Activated T-helper 9 cell treated with anti-CD3 and anti-CD28 coated beads, Interleukin-2, amount 50 U/mL, for 16 hours (primary cell): ENCODE results near the gene STK38.
"Not testable (repeated sequence)": the region's sequence is repeated elsewhere in the genome, so short reads cannot be mapped to it uniquely, and the experiment has no call there.

Experiments used
- DNase-seq: peaks from one replicate; pipeline ENCODE4 v3.0.0-alpha.2; 2020; ENCODE audit warnings: low read depth

Gene STK38

DNA sequence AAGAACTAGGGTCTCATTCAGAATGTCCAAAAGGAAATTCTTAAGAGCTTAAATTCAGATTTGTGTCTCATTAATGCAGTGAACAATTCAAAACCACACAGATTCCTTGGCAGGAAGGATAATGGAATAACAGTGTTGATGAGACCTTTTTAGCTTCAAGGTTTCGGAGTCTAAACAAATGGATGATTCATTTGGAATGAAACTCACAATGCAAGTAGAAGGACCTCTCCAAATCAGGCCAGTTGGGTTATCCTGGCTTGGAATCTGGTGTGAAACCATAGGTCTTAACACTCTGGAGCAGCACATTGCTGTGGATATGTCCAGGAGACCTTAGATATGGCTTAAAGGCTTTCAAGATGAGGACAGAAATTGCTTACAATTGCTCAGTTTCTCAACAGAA is 59.6 kb downstream of the STK38 start:
- no peak for DNase-seq

DNA sequence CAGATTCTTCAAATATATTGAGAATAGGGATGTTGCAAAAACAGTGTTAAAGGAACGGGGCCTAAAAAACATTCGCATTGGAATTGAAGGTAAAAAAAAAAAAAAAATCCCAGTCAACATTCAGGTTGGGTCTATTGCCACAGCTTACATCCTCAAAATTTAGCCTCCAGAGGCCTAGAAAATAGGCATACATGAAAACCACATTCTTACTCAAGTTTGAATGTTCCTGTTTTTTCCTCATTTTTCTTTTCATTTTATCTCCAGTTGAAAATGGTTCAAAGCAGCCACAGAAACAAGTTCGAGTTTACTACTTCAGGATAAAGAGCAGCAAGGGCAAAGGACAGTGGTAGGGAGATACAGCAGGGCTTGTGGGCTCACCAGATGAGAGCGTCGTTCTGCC is 62.5 kb downstream of the STK38 start:
- no peak for DNase-seq

DNA sequence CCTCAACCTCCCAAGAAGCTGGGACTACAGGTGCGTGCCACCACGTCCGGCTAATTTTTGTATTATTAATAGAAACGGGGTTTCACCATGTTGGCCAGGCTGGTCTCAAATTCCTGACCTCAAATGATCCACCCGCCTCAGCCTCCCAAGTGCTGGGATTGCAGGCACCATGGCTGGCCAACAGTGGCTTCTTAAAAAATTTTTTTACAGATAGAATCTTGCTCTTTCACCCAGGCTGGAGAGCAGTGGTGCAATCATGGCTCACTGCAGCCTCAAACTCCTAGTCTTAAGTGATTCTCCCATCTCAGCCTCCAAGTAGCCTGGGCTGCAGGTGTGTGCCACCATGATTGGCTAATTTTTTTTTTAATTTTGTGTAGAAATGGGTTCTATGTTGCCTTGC is 64.0 kb downstream of the STK38 start:
- DNase-seq, result not testable (repeated sequence)

DNA sequence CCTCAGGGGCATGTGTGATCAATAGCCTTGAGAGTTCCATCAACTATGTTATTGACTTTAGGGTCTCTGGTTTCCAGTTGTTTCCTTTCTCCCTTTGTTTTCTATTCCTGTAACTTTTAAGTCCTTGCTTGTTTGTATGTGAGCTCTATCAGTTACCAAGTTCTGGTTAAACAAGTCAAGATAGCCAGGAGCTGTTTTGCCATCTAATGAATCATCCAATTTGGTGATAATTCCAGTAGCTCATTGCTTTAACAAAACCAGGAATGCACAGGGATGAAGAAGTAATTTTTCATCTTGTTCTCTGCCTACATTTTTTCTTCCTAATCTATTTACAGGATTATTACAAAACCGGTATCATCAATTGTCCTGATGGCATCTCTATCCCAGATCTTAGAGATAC is 68.0 kb downstream of the STK38 start:
- DNase-seq, result no peak

DNA sequence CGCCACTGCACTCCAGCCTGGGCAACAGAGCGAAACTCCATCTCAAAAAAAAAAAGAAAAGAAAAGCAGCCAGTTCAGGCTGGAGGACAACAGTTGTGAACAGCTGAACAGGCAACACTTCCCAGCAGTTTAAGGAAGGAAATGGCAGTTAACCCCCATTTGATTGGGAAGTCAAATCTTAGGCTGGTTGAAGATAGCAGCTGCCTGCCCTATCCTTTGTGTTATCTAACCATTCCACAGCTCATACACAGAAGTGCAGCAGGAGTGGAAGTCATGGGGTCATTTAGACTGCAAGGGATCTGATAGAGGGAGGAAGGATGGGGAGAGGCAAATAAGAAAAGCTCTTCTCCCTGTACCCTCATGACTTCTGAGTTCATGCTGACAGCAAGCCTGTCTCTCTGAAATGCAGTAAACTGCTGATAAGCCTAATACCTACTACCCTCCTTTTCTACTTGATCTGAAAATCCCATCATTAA is 69.2 kb downstream of the STK38 start:
- DNase-seq, result no peak

DNA sequence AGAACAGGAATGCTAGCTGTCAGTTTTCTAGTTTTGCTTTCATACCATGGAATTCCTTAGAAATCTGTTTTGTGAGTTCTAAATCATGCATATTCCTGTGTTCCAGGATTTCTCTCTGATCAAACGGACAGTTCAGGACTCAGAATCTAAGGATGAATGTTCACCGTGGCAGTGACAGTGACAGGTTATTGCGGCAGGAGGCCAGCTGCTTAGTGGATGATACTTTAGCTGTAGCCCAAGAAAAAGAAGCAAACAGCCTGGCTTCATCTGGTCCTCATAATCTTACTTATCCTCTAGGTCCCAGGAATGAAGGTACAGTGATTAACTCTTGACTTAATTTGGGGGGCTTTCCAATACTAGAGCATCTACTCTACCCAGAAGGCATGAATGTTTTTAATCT is 77.3 kb downstream of the STK38 start:
- no peak for DNase-seq

DNA sequence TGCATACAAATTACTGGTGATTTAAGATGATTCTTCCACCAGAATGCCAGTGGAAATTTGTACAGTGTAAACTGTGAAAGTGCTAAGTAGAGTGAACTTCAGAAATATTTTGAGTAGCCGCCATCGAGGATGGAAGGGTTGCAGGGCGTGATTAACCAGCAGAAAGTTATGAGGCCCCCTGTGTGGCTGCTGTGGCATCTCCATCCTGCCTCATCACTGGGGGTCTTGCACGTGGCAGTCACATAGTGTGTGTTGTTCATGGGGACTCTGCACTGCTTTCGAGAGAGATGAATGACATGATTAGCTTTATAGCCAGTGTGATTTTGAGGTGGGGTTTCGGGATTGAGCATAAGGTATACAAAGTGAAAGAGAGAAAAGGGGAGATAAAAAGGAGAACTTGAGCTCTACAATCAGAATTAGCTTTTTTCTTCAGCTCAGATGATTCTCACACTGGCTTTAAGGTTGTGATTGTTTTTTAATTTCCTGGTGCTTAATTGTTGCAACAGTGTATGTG is 78.1 kb downstream of the STK38 start:
- no peak for DNase-seq

DNA sequence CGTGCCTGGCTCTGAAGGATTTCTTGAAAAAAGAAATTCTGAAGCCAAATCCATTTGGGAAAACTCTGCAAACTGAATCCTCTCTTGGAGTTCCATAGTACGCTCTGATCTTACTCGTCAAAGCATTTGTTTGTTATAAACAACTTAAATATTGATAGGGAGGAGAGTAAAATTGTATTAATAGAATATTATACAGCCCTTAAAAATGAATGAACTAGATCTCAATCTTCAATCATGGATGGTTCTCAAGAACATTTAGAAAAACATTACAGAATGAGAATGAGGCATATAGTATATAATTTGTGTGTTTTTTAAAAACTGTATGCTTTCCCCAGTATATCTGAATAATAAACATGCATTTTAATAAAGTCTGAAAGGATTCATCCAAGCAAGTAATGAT is 79.7 kb downstream of the STK38 start:
- DNase-seq, result no peak

DNA sequence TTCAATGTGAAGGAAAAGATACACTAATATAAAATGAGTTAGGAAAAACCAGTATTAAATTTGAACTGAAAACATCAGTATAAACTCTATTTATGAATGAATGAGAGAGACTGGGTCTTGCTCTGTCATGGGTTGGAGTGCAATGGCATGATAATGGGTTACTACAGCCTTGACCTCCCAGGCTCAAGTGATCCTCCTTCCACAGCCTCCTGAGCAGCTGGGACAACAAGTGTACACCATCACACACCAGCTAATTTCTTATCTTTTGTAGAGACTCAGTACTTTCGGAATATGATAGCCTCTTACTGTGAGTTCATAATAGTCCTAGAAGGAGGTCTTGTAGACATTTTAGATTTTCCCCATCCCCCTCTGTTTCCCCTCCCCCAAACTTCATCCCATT is 83.0 kb downstream of the STK38 start:
- no peak for DNase-seq

DNA sequence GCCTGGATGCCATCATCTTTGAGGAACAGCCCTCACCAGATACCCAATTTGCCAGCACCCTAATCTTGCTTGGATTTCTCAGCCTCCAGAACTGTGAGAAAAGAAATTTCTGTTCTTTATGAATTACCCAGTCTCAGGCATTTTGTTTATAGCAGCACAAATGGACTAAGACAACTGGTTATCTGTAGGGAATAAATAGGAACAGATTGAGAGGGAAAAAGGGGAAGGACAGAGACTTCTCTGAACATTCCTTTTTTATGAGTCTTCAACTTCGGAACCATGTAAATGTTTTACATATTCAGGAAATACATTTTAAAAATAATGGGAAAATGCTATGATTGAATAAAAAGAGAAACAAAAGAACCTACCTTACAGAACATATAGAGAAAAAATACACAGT is 83.6 kb downstream of the STK38 start:
- no peak for DNase-seq

DNA sequence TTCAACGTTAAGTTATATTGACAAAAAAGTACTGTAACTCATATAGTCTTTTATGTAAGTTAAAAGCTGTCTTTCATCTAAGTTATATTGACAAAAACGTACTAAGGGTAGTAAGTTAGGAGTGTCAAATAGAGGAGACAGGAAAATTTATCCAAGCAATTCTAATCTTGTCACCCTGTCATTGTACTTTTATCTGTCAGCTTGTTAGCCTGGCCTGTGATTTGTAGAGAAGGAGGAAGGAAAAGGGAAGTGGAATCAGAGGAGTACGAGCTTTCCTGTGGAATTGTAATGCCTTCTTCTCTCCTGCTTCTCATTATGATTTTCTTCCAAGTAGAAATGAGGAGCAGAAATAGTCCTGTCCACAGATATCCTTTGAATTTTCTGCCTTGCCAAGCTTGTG is 85.6 kb downstream of the STK38 start:
- no peak for DNase-seq

DNA sequence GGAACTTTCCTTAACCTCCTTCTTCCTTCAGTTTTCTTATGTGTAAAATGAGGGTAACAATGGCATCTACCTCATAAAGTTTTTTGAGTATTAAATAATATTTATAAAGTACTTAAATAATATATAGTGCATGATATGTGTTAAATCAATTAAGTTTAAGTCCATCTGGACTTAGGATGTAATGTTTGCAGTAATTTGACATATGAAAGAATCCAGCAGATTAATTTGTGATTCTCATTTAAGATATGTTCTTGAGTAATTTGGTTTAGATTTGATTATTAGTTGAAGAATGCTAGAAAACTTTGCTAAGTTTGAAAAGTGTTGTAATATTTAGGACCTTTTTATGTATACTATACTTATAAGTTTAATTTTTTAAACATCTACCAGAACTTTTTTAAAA is 86.4 kb downstream of the STK38 start:
- DNase-seq, result no peak

DNA sequence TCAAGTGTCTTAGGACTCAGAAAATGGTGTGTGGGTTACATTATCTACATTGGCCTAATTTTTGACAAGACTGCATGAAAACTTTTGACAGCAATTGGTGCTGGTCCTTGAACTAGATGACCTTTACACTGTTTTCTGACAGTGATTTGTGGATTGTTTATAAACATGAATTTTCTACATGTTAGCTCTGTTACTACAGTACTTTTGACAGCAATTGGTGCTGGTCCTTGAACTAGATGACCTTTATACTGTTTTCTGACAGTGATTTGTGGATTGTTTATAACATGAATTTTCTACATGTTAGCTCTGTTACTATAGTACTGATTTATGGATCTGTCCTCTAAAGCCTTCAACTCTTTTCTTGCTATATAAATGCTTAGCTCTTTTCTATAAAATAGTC is 87.8 kb downstream of the STK38 start:
- no peak for DNase-seq

DNA sequence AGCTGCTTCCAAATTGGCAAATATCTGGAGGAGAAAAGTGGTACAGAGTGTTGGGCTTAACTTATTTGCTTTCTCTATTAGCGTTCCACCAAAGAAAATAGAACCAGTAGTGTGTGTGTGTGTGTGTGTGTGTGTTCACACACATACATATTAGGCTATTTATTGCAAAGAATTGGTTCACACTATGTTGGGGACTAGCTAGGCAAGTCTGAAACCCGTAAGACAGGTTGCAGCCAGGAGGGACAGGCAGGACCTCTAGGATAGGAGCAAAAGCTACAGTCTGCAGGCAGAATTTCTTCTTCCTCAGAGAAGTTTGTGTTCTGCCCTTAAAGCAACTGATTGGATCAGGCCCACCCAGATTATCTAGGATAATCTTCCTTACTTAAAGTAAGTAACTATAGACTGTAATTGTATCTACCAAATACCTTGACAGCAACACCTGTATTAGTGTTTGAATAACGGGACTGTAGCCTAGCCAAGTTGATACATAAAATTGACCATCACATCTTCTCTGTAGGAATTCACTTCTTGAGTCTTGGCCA is 91.7 kb downstream of the STK38 start:
- no peak for DNase-seq

DNA sequence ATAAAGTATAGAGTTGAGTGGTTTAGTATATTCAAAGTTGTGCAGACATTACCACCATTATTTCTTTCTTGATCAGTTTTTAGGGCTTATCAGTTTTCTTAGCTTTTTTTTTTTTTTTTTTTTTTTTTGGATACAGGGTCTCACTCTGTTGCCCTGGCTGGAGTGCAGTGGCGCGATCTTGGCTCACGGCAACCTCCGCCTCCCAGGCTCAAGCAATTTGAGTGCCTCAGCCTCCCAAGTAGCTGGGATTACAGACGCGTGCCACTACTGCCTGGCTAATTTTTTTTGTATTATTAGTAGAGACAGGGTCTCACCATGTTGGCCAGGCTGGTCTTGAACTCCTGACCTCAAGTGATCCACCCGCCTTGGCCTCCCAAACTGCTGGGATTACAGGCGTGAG is 94.4 kb downstream of the STK38 start:
- not testable (repeated sequence) for DNase-seq

DNA sequence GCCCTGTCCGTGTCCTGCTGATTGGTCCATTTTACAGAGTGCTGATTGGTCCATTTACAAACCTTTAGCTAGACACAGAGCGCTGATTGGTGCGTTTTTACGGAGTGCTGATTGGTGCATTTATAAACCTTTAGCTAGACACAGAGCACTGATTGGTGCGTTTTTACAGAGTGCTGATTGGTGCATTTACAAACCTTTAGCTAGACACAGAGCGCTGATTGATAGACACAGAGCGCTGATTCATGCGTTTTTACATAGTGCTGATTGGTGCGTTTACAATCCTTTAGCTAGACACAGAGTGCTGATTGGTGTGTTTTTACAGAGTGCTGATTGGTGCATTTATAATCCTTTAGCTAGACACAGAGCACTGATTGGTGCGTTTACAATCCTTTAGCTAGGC is 98.1 kb downstream of the STK38 start:
- DNase-seq, result not testable (repeated sequence)

DNA sequence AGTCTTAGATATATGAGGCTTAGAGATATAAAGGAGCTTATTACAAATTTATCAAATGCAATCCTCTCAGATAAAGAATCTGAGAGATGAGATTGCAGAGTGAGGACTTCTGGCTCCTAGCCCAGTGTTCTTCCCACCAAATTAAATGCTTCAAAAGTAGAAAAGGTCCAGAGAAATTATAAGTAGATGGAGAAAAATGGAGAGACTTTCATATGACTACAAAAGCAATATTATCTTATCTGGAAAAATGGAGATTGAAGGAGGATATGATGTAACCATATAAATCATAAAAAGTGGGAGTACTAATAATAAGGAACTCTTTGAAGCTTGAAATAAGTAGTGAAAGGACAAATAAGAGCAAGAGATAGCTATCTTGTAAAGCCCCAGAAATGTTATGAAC is 101.7 kb downstream of the STK38 start:
- no peak for DNase-seq

DNA sequence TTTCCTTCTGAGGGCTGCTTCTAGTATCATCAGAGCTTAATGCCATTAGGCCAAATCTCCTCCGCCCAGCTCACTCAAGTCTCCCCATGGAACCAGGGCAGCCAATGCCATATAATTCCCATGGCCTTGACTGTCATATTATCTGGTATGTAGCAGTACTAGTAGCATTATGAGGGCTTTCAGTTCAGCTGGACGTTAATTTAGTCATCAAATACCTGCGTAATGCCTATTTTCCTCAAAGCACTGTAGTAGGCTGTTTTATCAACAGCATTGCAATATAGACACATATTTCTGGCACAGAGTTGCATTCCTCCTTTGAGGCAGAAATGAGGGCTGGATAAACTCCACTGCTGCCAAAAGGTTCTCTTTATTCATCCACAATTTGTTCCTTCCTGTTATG is 102.8 kb downstream of the STK38 start:
- DNase-seq, result no peak
